Tibial artery (tissue), 4 donors: ENCODE measurements around the gene ABL1.

ENCODE experiments used
- DNase-seq, 2 donors: peaks; one replicate each; pipeline ENCODE4 v3.0.0-alpha.2; 2019
- H3K27ac ChIP-seq, 2 donors: fragments of 200-600 bp; sonication (generic) in 1 of 2; 1 replicate in 1 of 2; 2 replicates in 1 of 2; pipeline ENCODE4 v1.5.1; 2018 to 2019; ENCODE audit warnings: mild to moderate bottlenecking in 1 of 2
- H3K27me3 ChIP-seq, 2 donors: fragments of 200-600 bp; sonication (generic) in 1 of 2; one replicate each; pipeline versions ENCODE4 v1.5.1 to v1.6.0; 2016 to 2019
- H3K36me3 ChIP-seq, 3 donors: fragments of 200-600 bp; sonication (generic) in 2 of 3; one replicate each; pipeline ENCODE4 v1.5.1; 2016 to 2019; ENCODE audit warnings: mild to moderate bottlenecking in 2 of 3
- H3K4me1 ChIP-seq, 4 donors: fragments of 200-600 bp; sonication (generic) in 2 of 4; 1 replicate in 3 of 4; 2 replicates in 1 of 4; pipeline ENCODE4 v1.5.1; 2016 to 2019
- H3K4me3 ChIP-seq, 2 donors: fragments of 200-600 bp; sonication (generic) in 1 of 2; 1 replicate in 1 of 2; 2 replicates in 1 of 2; pipeline ENCODE4 v1.5.1; 2018 to 2019; ENCODE audit warnings: mild to moderate bottlenecking in 2 of 2
- H3K9me3 ChIP-seq, 3 donors: fragments of 200-600 bp; sonication (generic) in 1 of 3; one replicate each; pipeline ENCODE4 v1.5.1; 2016 to 2019
- CTCF ChIP-seq, 2 experiments: fragments of 200-600 bp in 1 of 2; fragments of 450-650 bp in 1 of 2; IDR thresholded peaks; one replicate each; pipeline ENCODE4 v1.5.1; 2017 to 2019; ENCODE audit warnings: antibody characterized with exemption in 2 of 2, mild to moderate bottlenecking in 1 of 2, moderate library complexity in 1 of 2
- intact Hi-C: fragments of 100-400 bp; cut with DNase I; formaldehyde crosslinking; loops from one replicate; pipeline ENCODE4 v1.15.0; 2023; ENCODE audit warnings: low total_unique reads

ABL1 gene

GRCh38 chr9:130877300-130877699, 42.2 kb downstream of the ABL1 start:
- Histone ChIP-seq H3K36me3 (peaks cover 77 to 100% (median 85%) of the 10 kb centered on the region in 3 donors), H3K9me3 (no peaks in the 10 kb centered on the region), H3K4me3 (no peak overlapping the region), H3K4me1 (peaks cover 0 to 27% (median 13%) of the 10 kb centered on the region in 4 donors), H3K27ac (peak overlapping the region in 1 of 2 donors; percentile 25), H3K27me3 (no peaks in the 10 kb centered on the region)
- DNase-seq = no peak
- TF ChIP-seq CTCF (IDR thresholded peaks at IDR 0.05) = no peak
- intact Hi-C loops = loop anchor here (10.0 kb wide), 1 partner anchor 158 kb away; no protein-coding TSS in a partner anchor

GRCh38 chr9:130878295-130878694, 43.2 kb downstream of the ABL1 start:
- Histone ChIP-seq H3K4me3 (no peak overlapping the region), H3K4me1 (peaks cover 0 to 17% (median 5%) of the 10 kb centered on the region in 4 donors), H3K27ac (no peak overlapping the region), H3K9me3 (no peaks in the 10 kb centered on the region), H3K27me3 (no peaks in the 10 kb centered on the region), H3K36me3 (peaks cover 83 to 100% (median 85%) of the 10 kb centered on the region in 3 donors)
- intact Hi-C loops = loop anchor here (10.0 kb wide), 1 partner anchor 157 kb away; no protein-coding TSS in a partner anchor
- no peak for DNase-seq
- no peak for TF ChIP-seq CTCF (IDR thresholded peaks at IDR 0.05)

- H3K4me3 ChIP-seq = no peak overlapping the region
- H3K27me3 ChIP-seq = no peaks in the 10 kb centered on the region
- intact Hi-C loops = loop anchor here (10.0 kb wide), 1 partner anchor 155 kb away; no protein-coding TSS in a partner anchor
- H3K36me3 ChIP-seq = peaks cover 85 to 100% (median 86%) of the 10 kb centered on the region in 3 donors
- DNase-seq = no peak
- no peak for TF ChIP-seq CTCF (IDR thresholded peaks at IDR 0.05)
- no peaks in the 10 kb centered on the region for H3K9me3 ChIP-seq
- H3K4me1 ChIP-seq = peaks cover 0 to under 1% (median 0%) of the 10 kb centered on the region in 4 donors
- H3K27ac ChIP-seq = no peak overlapping the region
These were observed 44.9 kb downstream of the ABL1 start for GRCh38 chr9:130879863-130880411.

GRCh38 chr9:130880599-130881220, 45.7 kb downstream of the ABL1 start:
- no peak overlapping the region for H3K27ac ChIP-seq
- peaks cover 85 to 100% (median 86%) of the 10 kb centered on the region in 3 donors for H3K36me3 ChIP-seq
- no peak for TF ChIP-seq CTCF (IDR thresholded peaks at IDR 0.05)
- H3K4me3 ChIP-seq = no peak overlapping the region
- peaks cover 0 to 6% (median 3%) of the 10 kb centered on the region in 4 donors for H3K4me1 ChIP-seq
- no peaks in the 10 kb centered on the region for H3K9me3 ChIP-seq
- no peak for DNase-seq
- intact Hi-C loops = no loop called here
- H3K27me3 ChIP-seq = no peaks in the 10 kb centered on the region

GRCh38 chr9:130881516-130881915, 46.5 kb downstream of the ABL1 start:
- H3K4me3 ChIP-seq = no peak overlapping the region

More at GRCh38 chr9:130881516-130881915, 46.5 kb downstream of the ABL1 start:
- peaks cover 85 to 100% (median 86%) of the 10 kb centered on the region in 3 donors for H3K36me3 ChIP-seq
- no peak for TF ChIP-seq CTCF (IDR thresholded peaks at IDR 0.05)
- H3K27ac ChIP-seq = no peak overlapping the region
- DNase-seq = no peak
- peaks cover 0 to 15% (median 5%) of the 10 kb centered on the region in 4 donors for H3K4me1 ChIP-seq
- intact Hi-C loops = no loop called here
- no peaks in the 10 kb centered on the region for H3K9me3 ChIP-seq
- H3K27me3 ChIP-seq = no peaks in the 10 kb centered on the region
